Endothelial cell of hepatic sinusoid (primary cell): Measurements from ENCODE around the gene GUK1.

Experiments used
- in situ Hi-C: cut with HindIII; loops from 2 replicates; pipeline ENCODE4 v1.10.0; 2017; ENCODE audit warnings: low sequenced_read_pairs

GUK1 gene

DNA sequence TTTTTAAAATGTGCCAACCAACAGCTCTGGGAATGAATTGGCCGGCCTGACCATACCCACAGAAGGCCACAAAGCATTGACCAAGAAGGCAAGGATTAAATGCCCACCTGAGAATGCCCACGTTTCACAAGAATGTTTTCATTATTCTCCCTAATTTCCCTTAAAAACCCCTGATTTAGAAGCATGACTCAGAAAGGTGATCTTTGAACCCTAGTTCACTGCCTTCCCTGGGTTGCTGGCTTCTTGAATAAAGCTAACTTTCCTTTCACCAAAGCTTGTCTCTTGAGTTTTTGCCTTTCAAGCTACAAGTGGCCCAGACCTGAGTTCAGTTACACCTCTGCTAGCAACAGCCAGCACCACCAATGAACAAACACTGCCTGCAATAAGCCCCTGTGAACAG lies 16.6 kb upstream of the GUK1 start:
- in situ Hi-C loops, result no loop called here

DNA sequence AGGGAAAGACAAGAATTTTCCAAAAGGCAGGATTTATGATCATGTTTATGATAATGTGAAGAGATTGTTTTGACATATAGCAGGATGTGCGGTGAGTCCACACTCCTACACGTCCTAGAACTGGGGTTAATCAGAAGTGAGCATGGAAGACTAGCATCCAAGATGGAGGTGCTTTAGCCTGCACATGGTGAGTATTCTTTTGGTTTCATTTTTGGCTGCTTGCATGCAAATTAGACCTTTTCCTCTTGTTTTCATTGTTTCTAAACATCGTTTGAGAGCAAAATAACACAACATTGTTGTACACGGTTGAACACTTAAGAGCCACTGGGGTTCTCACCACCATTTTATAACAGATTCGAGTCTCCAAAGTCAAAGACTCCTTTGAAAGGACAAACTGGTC lies 14.9 kb upstream of the GUK1 start:
- in situ Hi-C loops, result no loop called here

DNA sequence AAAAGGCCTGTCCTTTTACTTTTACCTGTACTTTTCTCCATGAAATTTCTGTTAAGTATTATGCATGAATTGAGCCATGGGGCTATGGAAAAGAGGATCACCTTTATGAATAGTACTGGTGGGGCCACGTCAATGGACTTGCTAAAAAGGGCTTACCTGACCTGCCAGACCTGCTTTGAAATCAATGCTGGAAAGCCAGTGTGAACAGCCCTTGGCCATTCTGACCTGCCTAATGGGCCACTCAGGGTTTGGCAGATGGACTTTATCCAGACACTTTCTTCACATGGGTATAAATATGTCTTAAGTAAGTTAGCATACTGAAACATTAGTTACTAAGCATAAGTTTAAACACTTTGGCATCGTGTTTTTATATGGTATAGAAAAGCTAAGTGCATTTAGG lies 8.3 kb upstream of the GUK1 start:
- in situ Hi-C loops, result no loop called here

DNA sequence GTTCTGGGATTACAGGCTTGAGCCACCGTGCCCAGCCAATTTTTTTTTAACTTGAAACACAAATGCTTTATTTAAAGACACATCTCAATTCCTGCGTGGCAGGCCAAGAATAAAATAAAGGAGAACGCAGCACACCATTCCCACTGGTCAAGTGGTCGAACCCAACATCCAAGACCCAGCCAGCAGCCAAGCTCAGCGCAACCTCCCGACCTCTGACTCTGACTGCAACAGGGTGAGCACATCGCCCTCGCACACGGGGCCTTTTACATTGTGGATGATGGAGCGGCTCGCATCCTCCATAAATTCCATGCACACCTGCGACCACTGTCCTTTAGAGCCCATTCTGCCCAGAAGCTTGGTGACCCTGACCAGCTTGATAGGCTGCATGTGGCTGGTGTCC lies 5.5 kb upstream of the GUK1 start:
- in situ Hi-C loops, result no loop called here

DNA sequence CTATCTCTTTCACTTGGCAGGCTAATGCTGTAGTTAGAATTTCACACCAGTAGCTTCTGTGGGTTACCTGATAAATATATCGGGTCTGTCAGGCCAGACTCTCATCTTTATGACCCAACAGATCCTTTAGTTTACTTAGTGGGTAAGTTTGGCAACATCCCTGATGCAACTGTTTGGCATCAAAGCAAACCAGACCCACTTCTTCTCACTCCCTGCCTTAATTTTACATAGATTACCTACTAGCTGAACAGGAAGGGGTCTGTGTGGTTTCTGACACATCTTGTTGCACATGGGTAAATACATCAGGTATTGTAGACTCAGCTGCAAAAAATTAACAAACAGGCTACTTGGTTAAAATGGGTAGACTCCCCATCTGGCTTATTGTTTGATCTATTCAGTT lies 3.2 kb upstream of the GUK1 start:
- in situ Hi-C loops, result loop anchor here (5.0 kb wide), 1 partner anchor 50 kb away; no protein-coding TSS in a partner anchor

DNA sequence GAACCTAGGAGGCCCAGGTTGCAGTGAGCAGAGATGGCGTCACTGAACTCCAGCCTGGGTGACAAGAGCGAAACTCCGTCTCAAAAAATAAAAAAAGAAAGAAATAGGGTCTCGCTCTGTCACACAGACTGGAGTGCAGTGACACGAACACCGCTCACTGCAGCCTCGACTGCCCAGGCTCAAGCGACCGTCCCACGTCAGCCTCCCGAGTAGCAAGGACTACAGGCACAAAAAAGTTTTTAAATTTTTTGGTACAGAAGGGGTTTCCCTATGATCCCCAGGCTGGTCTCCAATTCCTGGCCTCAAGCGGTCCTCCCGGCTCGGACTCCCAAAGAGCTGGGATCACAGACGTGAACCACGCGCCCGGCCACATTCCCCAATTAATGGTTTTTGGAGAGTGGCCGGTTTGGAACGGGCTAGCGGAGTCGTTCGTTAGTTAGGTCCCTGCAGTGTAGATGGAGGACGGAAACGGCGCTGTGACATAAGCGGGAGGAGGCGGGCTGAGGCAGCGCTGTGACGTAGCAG lies 611 bp upstream of the GUK1 start:
- in situ Hi-C loops, result loop anchor here (5.0 kb wide), 1 partner anchor 48 kb away; no protein-coding TSS in a partner anchor

DNA sequence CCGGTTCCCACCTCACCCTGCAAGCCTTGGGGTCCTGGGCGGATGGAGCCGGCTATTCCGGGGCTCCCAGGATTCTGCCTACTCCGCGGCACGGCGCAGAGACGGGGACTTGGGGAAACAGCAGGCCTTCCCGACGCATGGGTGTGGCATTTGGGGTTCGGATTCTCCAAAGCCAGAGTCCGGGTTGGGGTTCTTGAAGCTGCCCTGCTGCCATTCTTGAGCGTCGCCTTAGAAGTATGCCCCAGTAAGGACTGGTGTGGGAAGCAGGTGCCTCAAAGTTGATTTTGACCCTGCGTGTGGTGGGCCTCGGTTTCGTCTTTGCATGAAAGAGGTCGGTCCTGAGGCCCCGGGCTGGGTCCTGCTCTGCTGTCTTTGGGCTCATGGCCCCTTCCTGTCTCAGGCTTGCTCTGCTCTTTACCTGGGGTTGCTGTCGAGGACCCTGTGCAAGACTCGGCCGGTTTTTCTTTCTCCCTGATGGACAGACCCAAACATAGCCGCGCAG lies 696 bp downstream of the GUK1 start:
- in situ Hi-C loops, result no loop called here

DNA sequence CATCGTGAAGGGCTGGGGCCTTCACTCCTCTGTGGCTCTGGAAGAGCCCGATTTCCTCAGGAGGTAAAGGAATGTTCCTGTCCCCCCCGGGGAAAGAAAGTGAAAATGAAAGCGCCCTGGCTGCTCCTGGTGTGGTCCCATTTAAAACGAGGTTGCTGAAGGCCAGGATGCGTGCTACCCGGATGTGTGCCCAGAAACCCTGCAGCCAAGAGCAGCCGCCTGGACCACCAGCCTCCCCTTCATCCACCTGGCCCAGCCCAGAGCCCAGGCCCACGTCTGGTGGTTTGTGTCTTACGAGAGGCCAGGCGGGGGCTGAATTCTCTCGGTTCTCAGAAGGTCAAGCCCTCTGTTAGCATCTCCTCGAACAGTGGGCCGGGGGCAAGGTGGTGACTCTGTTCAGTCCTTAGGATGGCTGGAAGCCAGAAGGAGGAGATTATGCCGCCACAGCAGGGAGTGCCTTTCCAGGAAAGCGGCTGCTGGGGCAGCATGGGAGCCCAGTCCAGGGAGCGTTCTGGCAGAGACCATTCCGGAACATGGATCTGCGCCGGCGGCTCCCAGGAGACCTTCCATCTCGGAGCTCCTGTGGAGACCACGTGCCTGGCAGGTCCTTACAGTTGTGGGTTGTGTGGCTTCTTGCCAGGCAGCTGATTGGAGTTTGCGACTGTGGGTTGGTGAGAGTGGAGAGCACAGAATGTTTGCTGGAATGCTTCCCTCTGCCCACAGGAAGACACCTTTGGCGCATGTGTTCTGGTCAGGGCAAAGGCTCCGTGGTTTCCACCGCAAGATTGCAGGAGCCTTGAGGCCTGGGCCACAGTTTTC lies 1.4 kb downstream of the GUK1 start:
- in situ Hi-C loops, result no loop called here

DNA sequence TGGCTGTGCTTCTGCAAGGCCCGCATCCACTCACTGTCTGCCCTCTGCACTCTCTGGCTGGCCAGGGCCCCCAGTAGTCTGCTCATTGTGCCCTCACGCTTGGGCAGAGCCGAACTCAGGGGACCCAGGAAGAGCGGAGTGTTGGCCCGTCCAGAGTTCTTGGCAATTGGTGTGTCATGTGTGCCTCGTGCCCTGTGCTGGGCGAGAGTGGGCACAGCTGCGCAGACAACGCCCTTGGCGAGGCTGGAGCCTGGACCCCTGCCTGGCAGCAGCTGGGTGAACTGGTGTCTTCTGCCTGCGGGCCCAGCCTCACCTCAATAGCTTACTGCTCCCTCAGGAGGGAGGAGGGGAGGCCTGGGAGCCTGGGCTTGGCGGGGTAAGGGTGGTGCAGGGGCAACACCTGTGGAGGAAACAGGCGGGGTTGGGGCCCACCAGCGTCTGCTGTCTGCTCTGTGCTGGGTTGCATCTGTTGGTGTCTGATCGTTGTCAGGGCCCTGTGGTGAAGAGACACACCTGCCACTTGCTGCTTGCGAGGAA lies 2.1 kb downstream of the GUK1 start:
- in situ Hi-C loops, result no loop called here

DNA sequence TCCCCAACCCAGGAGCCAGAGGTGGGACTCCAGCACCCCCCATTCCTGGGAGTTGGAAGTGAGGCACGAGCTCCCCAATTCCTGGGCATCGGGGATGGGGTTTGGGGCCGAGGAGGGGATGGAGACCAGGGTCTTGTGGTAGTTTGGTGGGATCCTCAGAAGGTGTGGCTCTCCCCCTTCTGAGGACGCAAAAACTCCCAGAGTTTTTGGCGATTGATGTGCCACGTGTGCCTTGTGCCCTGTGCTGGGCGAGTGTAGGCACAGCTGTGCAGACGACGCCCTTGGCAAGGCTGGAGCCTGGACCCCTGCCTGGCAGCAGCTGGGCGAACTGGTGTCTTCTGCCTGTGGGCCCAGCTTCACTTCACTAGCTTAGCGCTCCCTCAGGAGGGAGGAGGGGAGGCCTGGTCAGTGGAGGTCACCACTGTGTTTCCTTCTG lies 2.6 kb downstream of the GUK1 start:
- in situ Hi-C loops, result no loop called here

DNA sequence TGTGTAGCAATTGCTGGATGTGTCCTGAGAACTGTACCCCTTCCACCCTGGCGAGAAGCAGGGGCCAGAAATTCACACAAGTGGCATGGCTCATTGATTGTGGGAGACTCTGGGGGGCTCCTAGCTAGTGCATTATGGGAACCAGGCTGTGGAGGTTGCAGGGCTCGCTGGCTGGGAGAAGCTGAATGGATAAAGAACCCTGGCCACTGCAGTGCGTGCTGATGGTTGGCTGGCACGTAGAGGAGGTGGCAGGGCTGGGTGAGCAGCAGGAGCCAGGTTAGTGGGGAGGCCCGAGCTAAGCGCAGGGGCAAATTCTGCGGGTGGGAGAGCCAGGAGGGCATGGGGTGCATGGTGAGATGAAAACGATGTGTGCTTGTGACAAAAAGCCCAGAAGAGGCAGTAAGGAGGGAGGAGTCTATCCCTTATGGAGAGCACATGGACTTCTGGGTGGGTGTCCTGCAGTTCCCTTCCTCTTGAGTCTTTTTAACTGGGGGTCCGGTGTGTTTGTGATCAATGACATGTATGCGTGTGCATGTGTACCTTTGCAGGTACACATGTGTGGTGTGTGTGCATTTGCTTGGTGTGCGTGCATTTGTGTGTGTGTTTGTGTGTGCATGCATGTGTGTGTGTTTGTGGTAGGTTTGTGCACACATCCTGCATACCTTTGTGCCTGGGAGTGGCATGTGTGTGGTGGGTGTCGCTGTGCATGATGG lies 3.6 kb downstream of the GUK1 start:
- in situ Hi-C loops, result no loop called here

DNA sequence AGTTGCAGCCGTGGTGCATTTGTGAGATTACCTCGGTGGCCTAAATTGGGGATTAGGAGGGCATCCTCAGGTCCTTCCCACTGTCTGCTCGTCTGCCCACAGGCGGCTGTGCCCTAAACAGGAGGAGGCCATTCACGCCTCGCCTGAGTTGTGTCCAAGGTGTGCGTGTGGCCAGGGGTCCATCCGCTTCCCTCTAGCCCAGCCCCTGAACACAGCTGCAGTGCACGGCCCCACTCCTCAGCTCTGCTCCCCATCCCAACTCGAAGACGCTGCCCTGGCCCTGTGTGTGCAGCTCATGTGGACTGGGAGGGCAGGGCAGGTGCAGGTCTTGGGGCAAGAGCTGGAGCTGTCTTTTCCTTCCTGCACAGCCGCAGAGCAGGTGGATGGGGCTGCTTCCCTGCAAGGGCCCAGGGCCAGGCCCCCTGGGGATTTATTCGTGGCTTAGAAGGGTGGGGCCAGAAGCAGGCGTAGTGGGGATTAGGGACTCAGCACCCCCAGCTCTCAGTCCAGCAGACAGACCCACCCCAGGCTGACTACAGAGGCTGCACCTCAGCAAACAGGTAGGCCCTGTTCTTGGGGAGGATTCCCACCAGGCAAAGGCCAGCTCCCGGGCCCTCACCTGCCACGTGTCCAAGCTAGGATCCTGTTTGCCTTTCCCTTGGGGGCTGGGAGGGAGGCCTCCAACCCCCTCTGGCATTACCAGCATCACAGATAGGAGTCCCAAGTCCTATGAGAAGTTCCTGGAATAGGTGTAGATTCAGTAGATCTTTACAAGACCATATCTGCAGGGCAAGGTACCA lies 4.3 kb downstream of the GUK1 start:
- in situ Hi-C loops, result no loop called here

DNA sequence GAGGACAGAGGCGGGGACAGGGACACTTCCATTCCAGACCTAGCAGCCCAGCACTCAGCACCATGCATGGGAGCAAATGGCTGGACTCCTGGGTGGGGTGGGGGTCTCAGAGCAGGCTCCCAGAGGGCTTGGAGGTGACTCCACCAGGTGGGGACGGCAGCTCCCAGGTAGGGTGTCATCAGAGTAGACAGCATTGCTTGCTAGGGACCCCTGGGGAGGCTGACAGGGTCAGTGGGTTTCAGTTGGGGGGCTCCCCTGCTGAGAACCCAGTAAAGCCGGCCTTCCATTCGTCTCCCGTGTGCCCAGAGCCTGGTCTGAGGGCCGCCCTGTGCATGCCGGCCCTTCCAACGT lies 4.9 kb downstream of the GUK1 start:
- in situ Hi-C loops, result no loop called here

DNA sequence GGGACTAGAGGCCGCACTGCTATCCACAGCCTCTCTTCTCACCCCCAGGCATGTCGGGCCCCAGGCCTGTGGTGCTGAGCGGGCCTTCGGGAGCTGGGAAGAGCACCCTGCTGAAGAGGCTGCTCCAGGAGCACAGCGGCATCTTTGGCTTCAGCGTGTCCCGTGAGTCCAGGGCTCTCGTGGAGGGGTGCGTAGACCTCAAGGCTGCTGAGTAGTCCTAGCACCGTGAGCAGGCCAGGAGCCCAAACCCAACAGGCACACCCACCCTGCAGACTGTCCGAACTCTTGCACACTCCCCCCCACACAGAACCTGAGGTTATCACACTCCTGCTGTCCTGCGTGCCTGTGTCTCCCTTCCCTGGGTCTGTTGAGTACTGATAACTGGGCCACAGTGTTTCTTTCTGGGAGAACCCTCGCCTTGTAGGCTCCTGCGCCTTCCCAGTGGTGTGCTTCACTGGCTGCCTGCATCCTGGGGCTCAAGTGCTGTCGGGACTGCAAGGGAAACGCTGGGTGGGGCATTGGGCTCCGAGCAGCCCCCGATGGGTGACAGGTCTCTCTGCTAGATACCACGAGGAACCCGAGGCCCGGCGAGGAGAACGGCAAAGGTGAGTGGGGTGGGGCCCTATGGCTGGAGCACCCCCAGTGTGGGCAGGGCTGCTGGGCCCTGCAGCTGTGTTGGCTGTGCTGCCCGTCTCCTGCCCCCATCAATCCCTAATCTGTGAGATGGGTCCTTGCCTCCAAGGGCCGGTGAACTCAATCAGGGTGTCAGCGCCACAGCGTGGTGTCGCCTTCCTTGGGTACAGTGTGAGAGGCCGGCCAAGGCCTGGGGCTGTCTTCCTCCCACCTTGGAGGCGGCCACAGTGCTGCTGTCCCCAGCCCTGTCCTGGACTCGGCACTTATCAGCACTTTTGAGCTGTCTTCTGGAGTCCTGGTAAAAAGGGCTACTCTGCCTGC lies 5.7 kb downstream of the GUK1 start:
- in situ Hi-C loops, result no loop called here

DNA sequence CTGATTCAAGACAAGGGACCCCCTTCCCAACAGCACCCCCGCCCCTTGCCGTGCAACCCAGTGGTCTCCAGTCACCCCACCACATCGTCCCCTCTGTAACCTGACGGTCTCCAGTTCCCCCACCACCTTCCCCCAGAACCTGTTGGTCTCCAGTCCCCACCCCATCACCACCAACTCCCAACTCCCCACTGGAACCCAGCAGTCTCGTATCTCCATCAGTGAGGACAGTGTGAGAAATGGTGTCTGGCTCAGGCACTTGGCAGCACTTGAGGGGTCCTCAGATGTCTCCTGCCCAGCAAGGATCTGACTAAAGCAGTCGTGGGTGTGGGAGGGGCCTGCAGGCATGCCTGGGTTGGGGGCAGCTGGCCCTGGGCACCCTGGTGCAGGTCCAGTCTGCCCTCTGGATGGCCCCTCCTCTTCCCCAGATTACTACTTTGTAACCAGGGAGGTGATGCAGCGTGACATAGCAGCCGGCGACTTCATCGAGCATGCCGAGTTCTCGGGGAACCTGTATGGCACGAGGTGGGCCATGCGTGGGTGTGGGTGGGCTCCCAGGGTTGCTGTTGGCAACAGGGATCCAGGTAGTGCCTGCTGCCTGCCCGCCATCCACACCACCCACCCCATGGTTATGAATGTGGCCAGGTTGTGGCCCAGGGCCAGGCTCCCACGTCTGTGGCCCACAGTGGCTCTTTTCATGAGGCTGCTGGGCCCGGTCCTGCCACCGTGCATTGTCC lies 6.5 kb downstream of the GUK1 start:
- in situ Hi-C loops, result no loop called here

DNA sequence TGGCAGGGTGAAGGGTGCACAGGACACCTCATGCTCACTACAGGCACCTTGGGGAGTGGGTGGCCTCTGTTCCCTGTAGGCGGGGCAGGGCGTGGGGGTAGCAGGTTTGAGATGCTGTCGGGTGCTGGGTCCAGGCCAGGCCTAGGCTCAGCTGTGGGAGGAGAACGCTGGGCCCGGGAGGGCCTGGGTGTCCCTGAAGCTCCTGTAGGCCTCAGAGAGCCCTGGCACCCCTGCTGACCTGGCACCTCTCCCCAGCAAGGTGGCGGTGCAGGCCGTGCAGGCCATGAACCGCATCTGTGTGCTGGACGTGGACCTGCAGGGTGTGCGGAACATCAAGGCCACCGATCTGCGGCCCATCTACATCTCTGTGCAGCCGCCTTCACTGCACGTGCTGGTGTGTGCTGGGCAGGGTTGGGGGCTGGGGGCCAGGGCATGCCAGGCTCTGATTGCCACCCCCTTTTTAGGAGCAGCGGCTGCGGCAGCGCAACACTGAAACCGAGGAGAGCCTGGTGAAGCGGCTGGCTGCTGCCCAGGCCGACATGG lies 7.1 kb downstream of the GUK1 start:
- in situ Hi-C loops, result no loop called here

DNA sequence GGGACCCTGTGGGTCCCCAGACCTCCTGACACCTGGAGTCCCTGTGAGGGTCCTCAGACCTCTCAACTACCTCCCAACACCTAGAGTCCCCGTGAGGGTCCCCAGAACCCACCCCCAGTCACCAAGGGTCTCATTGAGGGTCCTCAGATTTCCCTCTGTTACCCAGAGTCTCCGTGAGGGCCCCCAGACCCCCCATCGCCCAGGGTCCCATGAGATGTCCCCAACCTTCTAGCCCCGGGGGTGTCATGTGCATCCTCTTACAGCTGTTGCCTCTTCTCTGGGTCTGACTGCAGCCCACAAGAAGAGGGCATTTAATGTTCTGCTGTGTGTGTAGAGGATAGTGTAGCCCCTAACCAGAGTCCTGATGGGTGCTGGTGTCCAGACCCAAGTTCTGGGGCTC lies 7.7 kb downstream of the GUK1 start:
- in situ Hi-C loops, result no loop called here

DNA sequence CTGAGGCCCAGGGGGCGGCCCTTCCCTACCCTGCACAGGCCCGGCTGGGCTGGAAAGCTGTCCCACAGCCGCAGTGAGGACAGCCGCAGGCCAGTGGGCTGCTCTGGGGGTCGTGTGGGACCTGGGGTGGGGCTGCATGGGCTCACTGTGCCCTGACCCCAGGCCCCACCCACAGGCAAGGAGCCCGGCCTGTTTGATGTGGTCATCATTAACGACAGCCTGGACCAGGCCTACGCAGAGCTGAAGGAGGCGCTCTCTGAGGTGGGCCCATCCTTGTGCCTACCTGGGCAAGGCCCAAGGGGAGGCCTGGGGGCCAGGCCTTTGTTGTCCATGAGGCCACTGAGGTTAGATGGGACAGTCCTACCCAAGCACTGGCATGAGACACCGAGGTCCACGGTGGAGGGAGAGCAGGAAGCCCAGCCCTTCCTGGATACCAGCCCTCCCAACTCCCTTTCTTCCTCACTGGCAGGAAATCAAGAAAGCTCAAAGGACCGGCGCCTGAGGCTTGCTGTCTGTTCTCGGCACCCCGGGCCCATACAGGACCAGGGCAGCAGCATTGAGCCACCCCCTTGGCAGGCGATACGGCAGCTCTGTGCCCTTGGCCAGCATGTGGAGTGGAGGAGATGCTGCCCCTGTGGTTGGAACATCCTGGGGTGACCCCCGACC lies 8.2 kb downstream of the GUK1 start:
- in situ Hi-C loops, result no loop called here
